GM18520 (cell line): ENCODE data around the gene EDDM13.
"Not testable (repeated sequence)": the region's sequence is repeated elsewhere in the genome, so short reads cannot be mapped to it uniquely, and the experiment has no call there.

Experiments used
- ATAC-seq: cut with Tn5 transposase; IDR thresholded peaks from one replicate; pipeline ENCODE4 v1.9.1; 2021; ENCODE audit not compliant: unreplicated experiment

The EDDM13 gene, protein sequence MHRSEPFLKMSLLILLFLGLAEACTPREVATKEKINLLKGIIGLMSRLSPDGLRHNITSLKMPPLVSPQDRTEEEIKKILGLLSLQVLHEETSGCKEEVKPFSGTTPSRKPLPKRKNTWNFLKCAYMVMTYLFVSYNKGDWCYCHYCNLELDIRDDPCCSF

GRCh38 chr19:56272161-56272798 lies at the start of gene EDDM13:
TSS of gene EDDM13 (plus strand) at chr19:56272748. CDS start at chr19:56272835, 87 bp downstream.
- no peak for ATAC-seq

GRCh38 chr19:56222901-56223300 lies 49.6 kb upstream of the EDDM13 start:
- no peak for ATAC-seq

DNA sequence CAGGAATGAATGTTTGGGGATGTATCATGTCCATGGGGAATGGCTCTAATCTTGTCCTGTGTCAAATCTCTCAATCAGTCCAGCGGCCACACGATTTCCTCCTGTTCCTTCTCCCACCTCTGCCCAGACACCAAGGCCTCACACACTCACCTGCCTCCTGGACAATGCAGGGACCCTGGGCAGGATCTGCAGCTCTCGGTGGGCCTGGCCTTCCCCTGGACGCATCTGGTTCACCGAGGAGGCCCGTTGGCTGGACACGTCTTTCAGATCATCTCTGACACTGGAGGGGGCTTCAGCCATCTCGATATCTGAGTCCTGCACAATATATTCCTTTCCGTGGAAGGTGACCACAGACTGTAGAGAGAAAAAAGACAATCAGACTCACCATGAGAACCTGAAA lies 49.1 kb upstream of the EDDM13 start:
- no peak for ATAC-seq

- no peak for ATAC-seq
Measured at GRCh38 chr19:56245121-56245740, 27.3 kb upstream of the EDDM13 start.

DNA sequence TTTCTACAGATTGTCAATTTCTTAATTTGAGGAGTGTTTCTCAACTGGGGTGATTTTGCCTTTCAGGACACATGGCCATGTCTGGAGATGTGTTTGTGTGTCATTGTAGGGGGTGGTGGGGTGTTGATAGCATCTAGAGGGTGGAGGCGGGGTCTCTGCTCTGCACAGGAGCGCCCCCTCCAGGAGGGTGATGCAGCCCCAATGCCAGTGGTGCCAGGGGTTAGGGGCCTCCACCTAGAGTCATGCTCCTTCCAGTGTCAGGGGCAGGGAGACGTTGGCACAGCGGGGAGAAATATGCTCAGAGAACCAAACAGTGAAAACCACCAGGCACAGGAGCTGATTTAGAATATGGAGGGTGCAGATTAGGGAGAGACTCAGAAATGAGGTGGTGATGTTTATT lies 26.8 kb upstream of the EDDM13 start:
- ATAC-seq, result not testable (repeated sequence)

DNA sequence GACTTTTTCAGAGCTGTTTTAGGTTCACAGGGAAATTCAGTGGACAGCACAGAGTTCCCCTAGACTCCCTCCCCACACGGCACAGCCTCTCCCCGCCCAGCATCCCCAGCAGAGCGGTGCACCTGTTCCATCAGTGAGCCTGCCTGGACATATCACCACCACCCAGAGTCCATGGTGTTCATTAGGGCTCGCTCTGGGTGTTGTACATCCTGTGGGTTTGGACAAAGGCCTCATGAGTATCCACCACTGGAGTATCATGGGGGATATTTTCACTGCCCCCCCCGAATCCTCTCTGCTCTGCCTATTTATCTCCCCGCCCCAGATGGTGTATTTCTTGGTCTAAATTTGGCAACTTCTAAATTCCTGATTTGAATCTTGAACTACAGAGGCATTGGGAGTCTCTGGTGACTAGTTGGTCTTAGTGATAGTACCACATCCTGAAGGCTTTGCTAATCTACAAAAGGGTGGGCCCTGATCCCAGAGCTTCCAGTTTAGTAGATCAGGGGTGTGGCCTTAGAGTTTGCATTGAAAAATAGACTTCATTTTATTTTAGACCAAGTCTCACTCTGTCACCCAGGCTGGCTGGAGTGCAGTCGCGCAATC lies 23.7 kb upstream of the EDDM13 start:
- ATAC-seq, result not testable (repeated sequence)

- no peak for ATAC-seq
Measured at GRCh38 chr19:56252699-56253422, 19.7 kb upstream of the EDDM13 start.

- no peak for ATAC-seq
Measured at GRCh38 chr19:56253737-56254136, 18.8 kb upstream of the EDDM13 start.

GRCh38 chr19:56258272-56258671 lies 14.3 kb upstream of the EDDM13 start:
- ATAC-seq, result no peak

DNA sequence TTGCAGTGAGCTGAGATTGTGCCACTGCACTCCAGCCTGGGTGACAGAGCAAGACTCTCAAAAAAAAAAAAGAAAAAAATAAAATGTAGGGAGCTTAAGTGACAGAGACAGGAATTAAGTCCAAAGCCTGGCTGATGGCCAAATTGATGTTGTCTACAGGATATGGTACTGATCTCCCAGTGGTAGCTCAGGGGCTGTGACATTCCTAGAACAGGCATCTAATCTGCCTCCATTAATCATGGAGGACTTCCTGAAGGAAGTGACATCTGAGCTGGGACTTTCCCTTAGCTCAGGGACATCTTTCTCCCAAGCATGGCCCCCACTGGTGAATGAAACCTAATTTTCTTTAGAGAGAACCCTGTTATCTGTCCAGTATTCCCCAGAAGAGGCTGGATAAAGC lies 11.4 kb upstream of the EDDM13 start:
- ATAC-seq, result no peak

- not testable (repeated sequence) for ATAC-seq
Measured at GRCh38 chr19:56261932-56262331, 10.6 kb upstream of the EDDM13 start.

DNA sequence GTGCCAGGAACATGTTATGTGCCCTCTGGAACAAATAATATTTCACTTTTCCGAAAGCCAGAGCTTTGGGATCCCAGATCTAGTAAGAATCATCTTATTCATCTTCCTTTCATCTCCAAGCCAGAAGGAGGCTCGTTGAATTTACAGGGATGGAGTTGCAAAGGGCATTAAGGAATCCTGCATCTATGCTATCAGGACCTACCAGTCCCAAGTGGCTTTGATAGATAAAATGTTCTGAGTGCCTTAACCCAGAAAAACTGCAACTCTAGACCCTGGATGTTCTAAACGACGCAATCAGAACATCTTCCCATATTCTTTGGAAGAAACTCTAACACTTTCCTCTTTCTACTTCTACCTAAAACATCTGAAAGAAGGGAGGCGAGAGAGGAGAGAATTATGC lies 9.2 kb upstream of the EDDM13 start:
- ATAC-seq, result no peak

- no peak for ATAC-seq
Measured at GRCh38 chr19:56266051-56266450, 6.5 kb upstream of the EDDM13 start.

- no peak for ATAC-seq
Measured at GRCh38 chr19:56269348-56269747, 3.2 kb upstream of the EDDM13 start.

GRCh38 chr19:56270676-56271075 lies 1.9 kb upstream of the EDDM13 start:
- no peak for ATAC-seq

DNA sequence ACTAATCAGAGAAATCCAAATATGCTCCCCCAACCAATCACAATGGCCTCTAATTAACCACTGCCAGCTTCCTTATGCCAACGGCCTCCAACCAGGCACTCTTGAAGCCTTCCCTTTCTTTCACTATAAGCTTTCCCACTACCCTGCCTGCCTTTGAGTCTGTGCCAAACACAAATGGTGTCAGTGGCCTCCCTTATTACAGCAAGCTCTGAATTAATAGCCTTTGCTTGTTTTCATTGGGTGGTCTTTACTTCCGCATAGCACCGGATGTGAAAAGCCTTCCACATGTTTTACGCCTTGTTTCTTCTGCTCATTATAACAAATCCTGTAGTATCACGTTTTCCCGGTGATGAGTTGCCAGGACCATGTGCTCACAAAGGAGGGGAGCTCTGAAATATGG lies 1.4 kb upstream of the EDDM13 start:
- ATAC-seq, result no peak

DNA sequence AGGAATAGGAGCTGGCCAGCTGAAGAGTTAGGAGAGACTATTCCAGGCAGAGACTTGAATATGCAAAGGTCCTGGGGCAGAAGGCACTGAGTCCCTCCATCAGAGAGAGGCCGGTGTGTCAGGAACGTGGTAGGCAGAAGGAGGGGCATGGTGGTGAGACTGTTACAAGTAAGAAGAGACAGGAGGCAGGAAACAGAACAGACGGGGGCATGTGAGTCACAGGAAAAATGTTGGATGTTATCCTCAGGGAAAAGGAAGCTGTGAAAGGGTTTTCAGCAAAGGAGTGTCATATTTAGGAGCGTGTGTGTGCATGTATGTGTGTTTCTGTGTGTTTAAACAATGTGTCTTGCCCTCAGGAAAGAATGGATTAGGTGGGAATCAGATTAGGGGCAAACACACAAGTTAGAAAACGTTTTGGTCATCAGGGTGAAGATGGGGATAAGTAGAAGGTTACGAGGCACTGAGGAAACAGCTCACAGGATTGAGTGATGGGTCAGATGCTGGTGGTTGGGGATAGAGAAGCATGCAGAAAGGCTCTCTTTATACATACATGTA lies 1.1 kb downstream of the EDDM13 start:
- ATAC-seq, result no peak

DNA sequence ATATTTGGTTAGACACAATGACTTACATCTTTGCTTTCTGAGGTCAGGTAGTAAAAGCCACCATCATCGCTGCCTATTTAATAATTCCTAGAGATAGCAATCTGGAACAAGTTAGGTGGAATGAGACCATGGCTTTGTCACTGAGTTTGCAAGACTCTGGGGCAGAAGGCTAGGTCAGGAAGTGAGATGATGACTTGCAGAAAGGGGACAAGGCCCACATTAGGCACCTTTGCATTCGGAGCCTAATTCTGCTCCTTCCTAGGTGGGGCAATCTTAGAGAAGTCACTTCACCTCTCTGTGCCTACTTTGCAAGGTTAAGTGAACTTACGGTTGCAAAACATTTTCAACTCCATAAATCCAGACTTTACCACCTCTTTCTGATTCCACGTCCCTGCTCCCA lies 10.3 kb downstream of the EDDM13 start:
- no peak for ATAC-seq

DNA sequence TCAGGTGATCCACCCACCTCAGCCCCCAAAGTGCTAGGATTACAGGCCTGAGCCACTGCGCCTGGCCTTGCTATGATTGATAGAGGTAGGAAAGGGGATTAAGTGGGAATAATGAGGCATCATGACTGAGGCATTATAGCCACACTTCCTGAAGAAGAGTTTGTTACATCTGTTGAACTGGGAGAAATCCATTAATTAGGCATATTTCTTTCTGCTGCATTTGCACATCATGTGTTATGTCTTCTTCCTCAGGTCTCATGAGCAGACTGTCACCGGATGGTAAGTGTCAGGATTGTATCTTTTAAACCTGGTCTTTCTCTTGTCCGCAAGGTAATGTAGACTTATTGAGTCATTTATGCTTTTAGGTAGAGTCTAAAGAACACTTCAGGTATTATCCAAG lies 12.2 kb downstream of the EDDM13 start:
- no peak for ATAC-seq

DNA sequence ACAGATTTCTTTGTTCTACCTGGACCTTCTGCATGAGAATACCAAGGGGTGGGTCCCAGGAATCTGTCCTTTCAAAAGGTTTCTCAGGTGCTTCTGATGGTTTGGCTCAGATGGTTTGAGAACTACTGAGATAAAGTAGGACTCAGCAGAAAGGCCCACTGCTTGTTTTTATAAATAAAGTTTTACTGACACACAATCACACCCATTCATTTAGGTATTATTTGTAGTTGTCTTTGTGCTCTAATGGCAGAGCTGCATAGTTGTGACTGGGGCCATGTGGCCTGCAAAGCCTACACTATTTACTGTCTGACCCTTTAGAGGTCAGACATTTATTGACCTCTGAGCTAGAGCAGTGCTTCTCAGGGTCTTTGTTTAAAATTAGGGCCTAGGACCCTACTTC lies 17.6 kb downstream of the EDDM13 start:
- no peak for ATAC-seq

DNA sequence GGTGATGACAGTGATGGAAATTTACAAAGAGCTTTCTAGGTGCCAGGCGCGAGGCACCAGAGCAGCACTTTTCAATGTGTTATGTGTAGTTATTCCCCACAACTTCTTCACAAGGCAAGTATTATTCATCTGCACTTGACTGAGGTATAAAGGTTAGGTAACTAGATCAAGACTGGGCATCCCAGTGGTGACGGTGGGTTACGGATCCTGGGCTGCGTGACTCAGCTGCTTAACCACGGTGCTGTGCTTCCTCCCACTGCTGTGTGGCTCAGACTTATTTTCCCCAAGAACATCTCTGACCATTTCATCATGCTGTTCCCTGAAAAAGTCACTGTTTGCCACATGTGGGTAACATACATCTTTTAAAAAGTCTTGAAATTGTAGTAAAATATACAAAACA lies 19.3 kb downstream of the EDDM13 start:
- ATAC-seq, result no peak
